ENCODE measurements around the gene DNAJC6. TPM values are rescaled to one million over a fixed set of nuclear protein-coding genes. Genes with fewer than 3 reads are reported as not detected.
"Not testable (repeated sequence)": the region's sequence is repeated elsewhere in the genome, so short reads cannot be mapped to it uniquely, and the experiment has no call there.

The DNAJC6 gene
- total RNA-seq, 2 donors from 2014 or later: 13.8 to 15.4 TPM

- no peak for DNase-seq
- ATAC-seq: no peak
- intact Hi-C loops (cut with DNase I): no loop called here
Observed at GRCh38 chr1:65289449-65289848, 19.9 kb upstream of the DNAJC6 start.

DNA sequence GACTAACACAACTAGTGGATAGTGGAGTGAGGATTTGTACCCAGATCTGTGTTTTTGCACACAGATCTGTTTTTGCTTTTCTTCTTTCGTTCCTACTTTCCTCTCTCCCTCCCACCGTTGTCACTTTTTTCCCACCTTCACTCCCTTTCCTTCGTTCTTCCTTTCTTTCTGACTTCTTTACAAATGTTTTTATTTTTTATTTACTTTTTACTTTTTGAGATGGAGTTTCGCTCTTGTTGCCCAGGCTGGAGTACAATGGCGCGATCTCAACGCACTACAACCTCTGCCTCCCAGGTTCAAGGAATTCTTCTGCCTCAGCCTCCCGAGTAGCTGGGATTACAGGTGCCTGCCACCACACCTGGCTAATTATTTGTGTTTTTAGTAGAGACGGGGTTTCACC lies 17.5 kb upstream of the DNAJC6 start:
- DNase-seq; intact Hi-C loops (cut with DNase I); ATAC-seq: not testable (repeated sequence)

GRCh38 chr1:65292861-65293593 lies 16.3 kb upstream of the DNAJC6 start:
- intact Hi-C loops (cut with DNase I): no loop called here
- ATAC-seq (no peak), DNase-seq (no peak)

GRCh38 chr1:65297706-65298105 lies 11.6 kb upstream of the DNAJC6 start:
- DNase-seq (no peak), ATAC-seq (no peak)
- intact Hi-C loops (cut with DNase I): no loop called here

GRCh38 chr1:65299328-65299727 lies 10.0 kb upstream of the DNAJC6 start:
- DNase-seq (no peak), ATAC-seq (no peak)
- intact Hi-C loops (cut with DNase I): no loop called here

DNA sequence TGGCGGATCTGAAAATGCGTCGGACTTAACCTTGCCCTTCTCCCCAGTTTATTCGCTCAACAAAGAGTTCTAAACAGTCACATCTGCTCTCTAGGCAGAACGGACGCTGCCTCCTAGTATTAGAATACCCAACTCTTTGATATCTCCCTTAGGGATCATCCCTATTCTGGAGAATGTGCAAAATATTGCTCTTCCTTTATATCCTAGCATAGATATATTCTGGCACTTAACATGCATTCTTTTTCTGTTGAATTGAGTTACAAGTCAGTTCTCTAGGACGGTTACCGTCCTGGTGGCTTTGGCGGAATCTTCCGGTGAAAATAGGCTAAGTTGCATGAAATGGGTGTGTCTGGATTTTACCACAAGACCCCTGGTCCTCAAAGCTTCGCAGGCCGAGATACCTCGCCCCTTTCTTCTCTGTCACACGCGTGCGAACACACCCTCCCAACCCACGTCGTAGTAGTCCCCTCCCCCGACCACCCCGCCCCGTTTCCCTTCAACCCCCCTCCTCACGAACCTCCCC lies 501 bp upstream of the DNAJC6 start:
- intact Hi-C loops (cut with DNase I): no loop called here
- DNase-seq (no peak), ATAC-seq (no peak)

DNA sequence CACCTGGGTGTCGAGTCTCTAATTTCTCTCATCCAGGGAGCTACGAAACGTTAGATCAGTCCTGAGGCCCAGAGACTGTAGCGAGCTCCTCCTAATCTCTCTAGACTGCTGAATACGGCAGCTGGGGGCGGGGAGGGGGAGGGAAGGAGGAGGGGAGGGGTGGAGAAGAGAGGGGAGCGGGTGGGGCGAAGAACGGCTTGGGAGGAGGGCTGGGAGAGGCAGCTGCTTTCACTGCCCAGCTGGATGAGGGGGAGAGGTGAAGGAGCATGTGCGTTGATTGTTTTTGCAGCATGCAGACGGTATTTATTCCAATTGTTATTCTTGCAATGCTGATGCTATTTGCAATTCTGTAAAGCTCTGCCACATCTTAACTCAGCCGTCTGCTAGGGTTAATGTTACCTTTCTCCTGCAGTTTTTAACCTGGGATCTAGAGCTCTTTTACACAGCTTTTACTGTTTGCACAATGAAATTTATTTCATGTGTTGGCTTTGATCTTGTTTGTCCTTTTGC lies 790 bp downstream of the DNAJC6 start:
- peak; percentile 21 for DNase-seq
- ATAC-seq: peak; percentile 58 to 82
- intact Hi-C loops (cut with DNase I): no loop called here

GRCh38 chr1:65311760-65312159 lies 2.4 kb downstream of the DNAJC6 start:
- ATAC-seq (no peak), DNase-seq (no peak)
- intact Hi-C loops (cut with DNase I): no loop called here

DNA sequence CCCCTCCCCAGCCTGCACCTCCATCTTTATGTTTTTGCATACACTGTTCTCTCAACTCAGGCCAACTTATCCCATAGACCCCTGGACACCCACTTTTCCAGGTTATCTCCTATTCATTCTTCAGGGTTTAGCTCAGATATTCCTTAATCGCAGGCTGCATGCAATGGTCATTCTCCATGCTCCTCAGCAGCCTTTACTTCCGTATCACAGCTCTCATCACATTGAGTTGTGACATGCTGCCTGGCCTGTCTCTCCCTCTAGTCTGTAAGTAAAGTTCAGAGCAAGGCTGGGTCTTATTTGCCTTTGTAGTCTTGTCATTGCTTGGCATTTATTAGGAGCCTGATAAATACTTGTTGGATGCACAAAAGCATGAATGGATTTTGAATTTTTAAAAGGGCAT lies 6.9 kb downstream of the DNAJC6 start:
- ATAC-seq (no peak), DNase-seq (no peak)
- intact Hi-C loops (cut with DNase I): no loop called here

- DNase-seq (no peak), ATAC-seq (no peak)
- intact Hi-C loops (cut with DNase I): no loop called here
Observed at GRCh38 chr1:65317866-65318653, 8.7 kb downstream of the DNAJC6 start.

DNA sequence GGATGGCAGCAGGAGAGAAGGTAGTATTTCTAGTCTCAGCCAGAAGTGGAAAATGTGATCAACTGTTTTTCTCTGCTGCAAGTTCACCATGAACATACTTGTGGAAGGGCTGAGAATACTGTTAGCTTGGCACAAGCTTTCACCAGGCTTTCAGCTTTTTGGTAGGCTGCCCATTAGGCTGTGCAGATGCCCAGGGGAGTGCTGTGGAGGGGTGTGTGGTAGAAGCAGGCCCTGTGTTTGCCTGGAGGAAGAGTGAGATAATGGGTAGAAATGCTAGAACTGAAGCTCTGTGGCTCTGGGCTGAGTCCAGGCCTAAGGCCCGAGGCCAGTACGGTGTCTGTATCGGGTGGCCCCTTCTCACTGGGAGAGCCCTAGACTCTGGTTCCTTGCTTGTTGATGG lies 9.8 kb downstream of the DNAJC6 start:
- DNase-seq (no peak), ATAC-seq (peak; percentile 74 to 83)
- intact Hi-C loops (cut with DNase I): no loop called here

DNA sequence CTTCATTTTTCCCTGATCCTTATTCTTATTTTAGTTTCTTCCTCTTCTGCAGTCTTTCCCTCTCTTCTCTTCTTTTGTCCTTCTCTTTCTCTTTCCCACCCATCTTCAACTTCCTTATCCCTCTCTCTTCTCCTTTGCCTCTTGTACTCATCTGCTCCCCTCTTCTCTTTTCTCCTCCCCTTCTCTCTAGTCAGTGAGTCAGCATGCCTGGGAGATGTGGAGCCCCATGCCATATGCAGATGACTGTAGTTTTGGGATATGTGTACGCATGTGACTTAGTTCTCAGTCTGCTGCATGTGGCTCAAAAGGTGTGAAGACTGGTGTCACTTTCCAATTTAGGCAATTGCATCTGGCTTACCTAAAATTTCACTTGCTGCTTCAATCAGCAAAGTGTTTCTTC lies 10.4 kb downstream of the DNAJC6 start:
- DNase-seq: no peak
- intact Hi-C loops (cut with DNase I): no loop called here
- ATAC-seq: no peak

DNA sequence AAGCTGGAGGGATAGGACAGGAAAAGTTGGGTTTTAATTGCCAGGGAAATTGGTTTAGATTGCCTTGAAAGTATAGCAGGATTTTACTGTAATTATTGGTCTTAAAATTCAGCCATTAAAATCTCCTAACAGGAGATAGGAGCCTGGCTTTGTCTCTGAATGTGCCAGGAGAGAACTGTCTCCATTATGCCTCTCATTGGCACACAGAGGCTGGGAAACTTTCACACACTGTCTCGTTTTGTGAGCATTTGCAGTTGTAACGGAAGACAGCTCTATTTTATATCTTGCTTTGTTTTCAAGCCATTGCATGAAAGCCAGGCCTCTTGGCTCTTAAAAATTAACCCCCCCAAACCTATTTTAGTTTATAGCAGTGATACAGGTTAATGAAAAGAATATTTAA lies 12.5 kb downstream of the DNAJC6 start:
- intact Hi-C loops (cut with DNase I): no loop called here
- no peak for ATAC-seq
- DNase-seq: no peak

DNA sequence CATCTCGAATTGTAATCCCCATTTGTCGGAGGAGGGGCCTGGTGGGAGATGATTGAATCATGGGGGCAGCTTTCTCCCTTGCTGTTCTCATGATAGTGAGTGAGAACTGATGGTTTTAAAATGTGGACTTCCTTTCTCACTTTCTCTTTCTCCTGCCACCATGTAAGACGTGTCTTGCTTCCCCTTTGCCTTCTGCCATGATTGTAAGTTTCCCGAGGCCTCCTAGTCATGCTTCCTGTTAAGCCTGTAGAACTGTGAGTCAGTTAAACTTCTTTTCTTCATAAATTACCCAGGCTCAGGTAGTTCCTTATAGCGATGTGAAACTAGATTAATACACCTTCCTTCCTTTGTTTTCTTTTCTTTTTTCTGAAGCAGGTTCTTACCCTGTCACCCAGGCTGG lies 13.9 kb downstream of the DNAJC6 start:
- no peak for DNase-seq
- intact Hi-C loops (cut with DNase I): no loop called here
- ATAC-seq: no peak

DNA sequence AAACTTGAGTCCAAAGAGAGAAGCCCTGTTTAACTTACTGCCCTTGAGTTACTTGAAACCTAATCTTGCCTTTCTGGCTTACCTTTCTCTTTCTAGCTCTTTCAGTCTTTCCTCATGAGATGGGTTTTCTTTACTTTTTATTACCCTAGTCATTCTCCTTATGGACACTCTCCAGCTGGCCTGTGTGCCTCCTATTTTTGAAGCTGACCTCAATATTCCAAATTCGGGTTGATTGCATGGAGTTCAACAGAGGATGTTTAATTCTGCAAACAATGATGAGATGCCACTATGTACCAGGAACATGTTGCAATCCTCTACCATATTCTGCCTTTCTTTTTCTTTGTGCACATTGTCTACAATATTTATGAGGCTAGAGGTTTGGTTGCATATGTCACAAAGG lies 20.7 kb downstream of the DNAJC6 start:
- intact Hi-C loops (cut with DNase I): no loop called here
- ATAC-seq (no peak), DNase-seq (no peak)

GRCh38 chr1:65330822-65331221 lies 21.5 kb downstream of the DNAJC6 start:
- intact Hi-C loops (cut with DNase I): no loop called here
- no peak for ATAC-seq

DNA sequence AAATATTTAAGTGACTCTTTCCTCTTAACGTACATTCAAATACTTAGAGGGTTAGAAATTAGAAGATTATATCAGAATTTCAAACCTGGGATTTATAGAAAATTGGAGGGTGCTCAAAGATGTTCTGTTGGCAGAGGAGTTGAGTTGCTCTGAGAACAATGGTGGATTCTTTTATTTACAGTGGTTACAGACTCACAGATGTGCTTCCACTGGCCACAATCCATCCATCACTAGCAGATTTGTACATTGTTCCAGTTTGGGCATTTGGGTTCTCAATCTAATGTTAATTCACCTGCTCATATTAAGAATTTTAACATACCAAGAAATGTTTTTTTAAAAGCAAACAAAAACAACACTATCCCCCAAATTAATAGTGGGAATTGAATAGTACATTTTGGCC lies 23.5 kb downstream of the DNAJC6 start:
- DNase-seq (no peak), ATAC-seq (no peak)
- intact Hi-C loops (cut with DNase I): no loop called here

More at GRCh38 chr1:65330822-65331221, 21.5 kb downstream of the DNAJC6 start:
- DNase-seq: no peak

DNA sequence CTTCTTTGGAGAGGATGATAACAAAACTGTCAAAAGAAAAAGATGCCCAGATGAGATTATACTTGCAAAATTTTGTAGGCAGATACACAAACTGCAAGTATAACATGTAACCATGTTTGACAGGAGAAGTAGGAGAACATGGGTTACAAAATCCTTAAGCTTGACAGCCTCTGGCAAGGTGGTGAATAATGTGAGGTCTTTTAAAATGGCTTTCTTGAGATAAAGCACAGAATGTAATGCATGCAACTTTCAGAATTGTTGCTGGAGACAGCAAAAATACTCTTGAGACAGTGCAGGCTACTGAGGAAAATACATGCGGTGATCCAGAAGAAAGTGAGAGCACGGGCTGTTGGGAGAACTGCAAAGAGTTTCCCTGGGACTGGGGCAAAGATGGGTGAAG lies 24.7 kb downstream of the DNAJC6 start:
- intact Hi-C loops (cut with DNase I): no loop called here
- ATAC-seq (no peak), DNase-seq (no peak)

DNA sequence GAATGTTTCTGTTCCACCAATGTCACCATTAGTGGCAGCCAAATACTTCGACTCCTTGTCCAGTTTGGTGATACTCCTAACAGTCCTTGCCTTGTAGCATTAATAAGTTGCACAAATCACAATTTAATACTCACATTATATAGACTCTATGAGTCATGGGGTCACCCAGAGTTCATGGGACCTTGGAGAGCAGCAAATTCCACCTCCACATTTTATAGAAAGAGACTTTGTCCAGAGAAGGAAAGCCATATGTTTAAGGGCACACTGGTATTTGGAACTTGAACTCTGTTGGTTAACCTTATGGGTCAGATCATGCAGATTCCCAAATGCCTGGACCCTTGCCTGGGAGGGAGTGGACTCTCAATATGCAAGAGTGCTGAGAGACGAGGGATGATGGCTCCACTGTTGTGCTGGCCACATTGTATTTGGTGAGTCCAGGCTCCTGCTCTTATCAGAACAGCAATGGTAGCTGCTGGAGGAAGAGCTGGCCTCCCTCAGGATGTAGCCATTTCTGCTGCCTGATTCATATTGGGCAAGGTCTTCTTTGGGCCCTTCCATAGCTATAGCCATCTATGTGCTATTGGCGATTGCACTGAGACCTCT lies 30.6 kb downstream of the DNAJC6 start:
- DNase-seq (no peak), ATAC-seq (no peak)
- intact Hi-C loops (cut with DNase I): no loop called here

GRCh38 chr1:65341381-65341780 lies 32.0 kb downstream of the DNAJC6 start:
- ATAC-seq (no peak), DNase-seq (no peak)
- intact Hi-C loops (cut with DNase I): no loop called here

Measured in left cardiac atrium (tissue), 4 donors.